Epithelial cell of prostate (primary cell): Measurements from ENCODE around the gene ARID5B.

ENCODE experiments used
- DNase-seq: peaks from one replicate; pipeline ENCODE4 v3.0.0-alpha.2; 2011; ENCODE audit warnings: low read depth, low spot score
- H3K27ac ChIP-seq: fragments of 450-650 bp; 2 replicates; pipeline ENCODE4 v1.5.1; 2017; ENCODE audit warnings: mild to moderate bottlenecking

ARID5B gene

DNA sequence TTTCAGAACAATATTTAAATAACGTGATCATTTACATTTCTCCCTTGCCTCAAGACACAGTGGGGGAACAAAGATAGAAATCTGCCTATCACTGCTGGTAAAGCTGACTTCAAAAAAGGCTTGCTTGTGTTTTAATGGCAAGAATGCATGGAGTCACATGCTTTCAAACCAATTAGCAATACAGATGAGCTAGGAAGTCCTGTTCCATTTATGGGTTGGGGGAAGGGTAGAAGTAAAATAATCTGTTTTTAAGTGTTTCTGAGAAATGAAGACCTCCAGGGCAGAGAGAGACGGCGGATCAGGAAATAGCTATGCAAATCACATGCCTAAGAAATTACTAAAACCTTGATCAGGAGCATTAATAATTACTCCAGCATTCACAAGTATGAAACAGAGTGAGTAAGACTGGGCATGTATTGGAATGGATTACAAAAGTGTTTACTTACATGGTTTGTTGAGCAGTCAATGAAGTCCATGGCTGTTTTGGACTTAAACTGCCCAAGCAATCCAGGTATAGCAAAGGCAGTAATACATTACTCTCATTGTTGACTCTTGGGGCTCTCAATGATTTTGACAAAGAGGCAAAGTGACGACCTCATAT lies 142.0 kb downstream of the ARID5B start:
- H3K27ac ChIP-seq: peak overlapping the region; percentile 71

GRCh38 chr10:62044566-62044965 lies 143.1 kb downstream of the ARID5B start:
- H3K27ac ChIP-seq: peak overlapping the region; percentile 71
- no peak for DNase-seq

More for the DNA sequence above, 142.0 kb downstream of the ARID5B start:
- DNase-seq: no peak

DNA sequence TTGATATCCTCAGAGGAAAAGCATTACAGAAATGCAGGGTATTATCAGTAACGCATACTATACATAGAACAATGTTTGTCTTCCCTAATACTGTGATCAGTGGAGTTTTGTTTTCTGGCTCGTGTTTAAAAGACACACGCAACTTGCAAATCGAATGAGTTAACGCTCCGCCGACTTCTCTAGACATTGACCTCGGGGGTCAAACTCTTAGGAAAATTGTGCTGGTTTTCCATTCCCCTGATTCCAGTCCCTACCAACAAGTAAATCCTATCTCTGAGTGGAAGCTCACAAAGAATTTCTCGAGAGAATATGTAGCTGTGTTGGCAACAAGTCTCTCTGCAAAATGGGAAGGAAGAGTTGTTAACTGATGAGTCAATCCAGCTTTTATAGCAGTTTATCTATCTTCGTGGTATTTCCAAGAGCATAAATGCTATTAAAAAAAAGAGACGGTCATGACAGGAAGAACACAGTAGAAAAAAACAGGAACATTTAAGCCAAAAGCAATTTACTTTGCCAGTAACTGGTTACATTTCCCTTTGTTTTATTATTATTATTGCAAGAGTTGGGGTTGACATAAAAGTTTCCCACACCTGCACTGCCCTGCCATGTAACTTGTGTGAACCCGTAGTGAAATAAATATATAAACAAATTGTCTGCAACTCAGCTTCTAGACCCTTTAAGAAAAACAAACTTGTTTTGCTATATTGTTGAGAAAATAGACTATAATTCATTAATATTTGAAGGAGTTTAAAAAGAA lies 144.4 kb downstream of the ARID5B start:
- peak overlapping the region; percentile 68 for H3K27ac ChIP-seq

GRCh38 chr10:62046522-62047227 lies 145.2 kb downstream of the ARID5B start:
- H3K27ac ChIP-seq: peak overlapping the region; percentile 68

More for the DNA sequence above, 144.4 kb downstream of the ARID5B start:
- no peak for DNase-seq

DNA sequence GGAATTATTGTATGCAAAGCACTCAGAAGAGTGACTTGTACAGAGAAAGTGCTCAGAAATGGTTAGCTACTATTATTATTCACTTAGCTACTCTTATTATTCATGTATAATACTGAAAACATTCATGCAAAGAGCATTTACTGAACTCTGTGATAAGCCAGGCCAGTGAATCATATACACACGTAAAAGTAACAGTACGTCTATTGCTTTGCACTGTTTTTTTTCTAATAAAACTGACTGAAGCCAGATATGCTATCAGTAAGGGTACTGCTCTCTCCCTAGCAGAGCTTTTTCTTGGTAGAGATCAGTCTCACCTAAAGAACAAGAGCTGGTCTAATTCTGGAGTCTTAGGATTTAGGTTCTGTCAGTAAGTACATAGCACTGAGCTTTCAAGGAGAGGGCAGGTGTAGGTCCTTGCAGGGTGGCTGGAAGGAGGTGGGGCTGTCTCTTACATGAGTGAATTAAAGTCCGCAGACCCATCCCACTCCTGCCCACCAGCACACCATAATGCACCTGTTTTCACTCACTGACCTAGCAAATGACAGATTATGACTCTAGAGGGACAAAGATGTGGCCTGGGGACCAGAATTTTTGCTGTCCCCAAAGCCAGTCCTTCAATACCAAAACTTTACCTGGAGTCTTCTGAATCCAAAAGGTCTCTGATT lies 145.9 kb downstream of the ARID5B start:
- H3K27ac ChIP-seq: peak overlapping the region; percentile 68
- DNase-seq: no peak

More at GRCh38 chr10:62046522-62047227, 145.2 kb downstream of the ARID5B start:
- DNase-seq: no peak

- H3K27ac ChIP-seq: peak overlapping the region; percentile 68
- DNase-seq: no peak
Measured at GRCh38 chr10:62047960-62048383, 146.5 kb downstream of the ARID5B start.

- H3K27ac ChIP-seq: peak overlapping the region; percentile 68
- no peak for DNase-seq
Measured at GRCh38 chr10:62048470-62048869, 147.0 kb downstream of the ARID5B start.

- DNase-seq: peak; percentile 88
- peak overlapping the region; percentile 68 for H3K27ac ChIP-seq
Measured at GRCh38 chr10:62048919-62049623, 147.6 kb downstream of the ARID5B start.

DNA sequence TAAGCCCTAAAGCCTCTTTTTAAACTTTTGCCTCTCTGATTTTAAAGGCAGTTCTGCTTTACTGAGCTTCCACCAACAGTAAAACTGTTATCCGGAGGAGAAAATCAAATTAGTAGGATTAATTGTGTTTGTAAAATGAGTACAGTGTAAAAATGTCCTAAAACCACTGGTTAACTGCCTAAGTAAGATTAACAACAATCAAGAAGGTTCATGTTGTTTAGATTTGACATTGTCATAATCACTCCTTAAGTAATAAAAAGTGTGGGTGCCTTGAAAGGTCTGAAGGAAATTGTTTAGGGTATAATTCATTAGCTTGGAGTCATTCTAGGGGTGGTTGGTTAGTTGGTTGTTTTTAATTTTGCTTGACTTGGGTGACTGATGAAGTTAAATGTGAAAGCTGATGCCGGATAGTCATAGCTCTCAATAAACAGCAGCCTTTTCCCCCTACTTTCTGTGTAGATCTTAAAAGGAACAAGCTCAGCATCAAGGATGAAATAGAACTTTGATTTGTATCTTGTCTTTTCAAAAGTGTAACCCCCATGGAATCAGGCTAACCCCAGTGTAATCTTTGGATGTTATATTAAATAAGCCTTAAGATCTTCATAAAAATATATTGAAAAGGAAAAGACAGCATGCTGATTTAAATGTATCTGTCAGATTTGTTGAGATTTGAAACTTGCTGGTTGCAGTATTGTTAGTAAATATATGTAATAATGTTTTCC lies 148.3 kb downstream of the ARID5B start:
- peak overlapping the region; percentile 68 for H3K27ac ChIP-seq
- DNase-seq: no peak

- DNase-seq: no peak
- H3K27ac ChIP-seq: peak overlapping the region; percentile 68
Measured at GRCh38 chr10:62050346-62050892, 148.9 kb downstream of the ARID5B start.

- H3K27ac ChIP-seq: peak overlapping the region; percentile 68
Measured at GRCh38 chr10:62050893-62051433, 149.5 kb downstream of the ARID5B start.

GRCh38 chr10:62052276-62052675 lies 150.8 kb downstream of the ARID5B start:
- H3K27ac ChIP-seq: no peak overlapping the region
- DNase-seq: no peak

More at GRCh38 chr10:62050893-62051433, 149.5 kb downstream of the ARID5B start:
- DNase-seq: peak; percentile 67

GRCh38 chr10:62053860-62054259 lies 152.4 kb downstream of the ARID5B start:
- H3K27ac ChIP-seq: no peak overlapping the region
- no peak for DNase-seq

- DNase-seq: no peak
- H3K27ac ChIP-seq: no peak overlapping the region
Measured at GRCh38 chr10:62054408-62054807, 152.9 kb downstream of the ARID5B start.

- DNase-seq: no peak
- H3K27ac ChIP-seq: no peak overlapping the region
Measured at GRCh38 chr10:62054830-62055229, 153.3 kb downstream of the ARID5B start.

DNA sequence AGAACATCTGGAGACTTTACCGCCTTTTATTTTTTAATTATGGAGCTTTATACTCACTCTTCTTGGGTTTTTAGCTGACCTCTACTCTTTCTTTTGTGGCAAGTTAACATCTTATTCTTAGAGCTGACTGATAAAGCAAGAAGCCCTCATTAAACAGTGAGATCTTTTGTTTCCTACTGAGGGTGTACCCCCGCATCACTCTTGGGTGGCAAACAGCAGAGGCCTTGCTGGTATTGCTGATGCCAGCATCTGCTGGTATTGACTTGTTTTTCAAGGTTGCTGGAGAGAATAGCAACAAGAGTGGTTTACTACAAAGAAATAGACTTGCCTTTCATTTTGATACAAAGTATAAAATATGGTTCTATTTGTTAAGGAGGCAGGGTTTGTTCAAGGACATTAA lies 154.7 kb downstream of the ARID5B start:
- no peak overlapping the region for H3K27ac ChIP-seq
- DNase-seq: no peak

- H3K27ac ChIP-seq: no peak overlapping the region
Measured at GRCh38 chr10:62056698-62057097, 155.2 kb downstream of the ARID5B start.

GRCh38 chr10:62057359-62057758 lies 155.9 kb downstream of the ARID5B start:
- no peak overlapping the region for H3K27ac ChIP-seq
- DNase-seq: no peak

More at GRCh38 chr10:62056698-62057097, 155.2 kb downstream of the ARID5B start:
- DNase-seq: no peak

DNA sequence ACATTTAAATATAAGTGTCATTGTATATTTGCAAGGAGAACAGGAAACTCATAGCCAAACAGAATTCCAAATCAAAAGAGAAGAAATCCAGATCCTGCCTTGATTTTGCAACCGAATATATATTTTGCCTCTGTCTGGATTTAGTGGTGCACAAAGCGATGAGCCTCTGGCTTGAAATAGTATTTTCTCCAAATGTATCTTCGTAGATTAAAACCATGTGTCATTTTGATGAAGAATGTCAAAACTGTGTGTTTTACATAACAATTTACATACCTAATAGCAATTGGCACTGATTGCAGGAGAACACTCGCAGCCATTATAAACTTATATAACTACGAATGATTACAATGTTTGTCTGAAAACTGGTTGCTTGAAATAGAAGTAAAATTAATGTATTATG lies 156.4 kb downstream of the ARID5B start:
- no peak for DNase-seq
- no peak overlapping the region for H3K27ac ChIP-seq
